Liver (tissue), 9 donors: ENCODE measurements around the gene SCUBE1. TPM values are rescaled to one million over a fixed set of nuclear protein-coding genes. Genes with fewer than 3 reads are reported as not detected.
A peak's percentile ranks its signal among the peaks of the same experiment; 100 is the strongest.

Experiments used
- DNase-seq: peaks from one replicate; pipeline ENCODE4 v3.0.0-alpha.2; 2017; ENCODE audit warnings: low spot score
- H3K27ac ChIP-seq, 2 donors: one replicate each; pipeline ENCODE4 v1.7.0; 2013; ENCODE audit warnings: inconsistent platforms in 2 of 2, low read length in 2 of 2, control low read depth in 1 of 2, low read depth in 1 of 2, mild to moderate bottlenecking in 1 of 2
- H3K27me3 ChIP-seq, 4 donors: one replicate each; pipeline versions ENCODE4 v1.6.1 to v1.7.0; 2013; ENCODE audit warnings: low read length in 3 of 4, inconsistent platforms in 1 of 4, mild to moderate bottlenecking in 1 of 4, moderate library complexity in 1 of 4; ENCODE audit not compliant: control insufficient read depth in 4 of 4, insufficient read depth in 4 of 4
- H3K36me3 ChIP-seq, 4 donors: one replicate each; pipeline versions ENCODE4 v1.6.1 to v1.7.0; 2013; ENCODE audit warnings: low read length in 3 of 4, mild to moderate bottlenecking in 3 of 4, low read depth in 1 of 4, moderate library complexity in 1 of 4; ENCODE audit not compliant: control insufficient read depth in 4 of 4, insufficient read depth in 3 of 4
- H3K4me1 ChIP-seq, 4 donors: one replicate each; pipeline versions ENCODE4 v1.6.1 to v1.7.0; 2013; ENCODE audit warnings: low read length in 3 of 4, mild to moderate bottlenecking in 3 of 4, moderate library complexity in 1 of 4; ENCODE audit not compliant: control insufficient read depth in 4 of 4, insufficient read depth in 4 of 4
- H3K4me3 ChIP-seq, 3 donors: one replicate each; pipeline versions ENCODE4 v1.6.1 to v1.7.0; 2013; ENCODE audit warnings: low read length in 3 of 3, control low read depth in 1 of 3, low read depth in 1 of 3, mild to moderate bottlenecking in 1 of 3
- H3K9ac ChIP-seq, 2 donors: one replicate each; pipeline ENCODE4 v1.7.0; 2013; ENCODE audit warnings: low read length in 2 of 2, mild to moderate bottlenecking in 2 of 2, moderate library complexity in 2 of 2, control low read depth in 1 of 2, low read depth in 1 of 2
- H3K9me3 ChIP-seq, 4 donors: one replicate each; pipeline versions ENCODE4 v1.6.1 to v1.7.0; 2013; ENCODE audit warnings: low read length in 3 of 4; ENCODE audit not compliant: control insufficient read depth in 4 of 4
- EGR1 ChIP-seq, 2 donors: IDR thresholded peaks; 2 replicates each; pipeline ENCODE4 v1.6.1; 2016 to 2018; ENCODE audit warnings: antibody characterized with exemption in 2 of 2, low read depth in 2 of 2
- FOXA1 ChIP-seq: IDR thresholded peaks from 2 replicates; pipeline ENCODE4 v1.6.1; 2016; ENCODE audit warnings: antibody characterized with exemption
- FOXA2 ChIP-seq: IDR thresholded peaks from 2 replicates; pipeline ENCODE4 v1.6.1; 2016; ENCODE audit warnings: antibody characterized with exemption
- GABPA ChIP-seq, 2 donors: IDR thresholded peaks in 1 of 2; conservative IDR thresholded peaks in 1 of 2; 2 replicates each; pipeline ENCODE4 v1.6.1; 2016; ENCODE audit warnings: antibody characterized with exemption in 2 of 2, mild to moderate bottlenecking in 1 of 2, moderate library complexity in 1 of 2
- HNF4A ChIP-seq, 2 donors: conservative IDR thresholded peaks; 2 replicates each; pipeline ENCODE4 v1.6.1; 2016; ENCODE audit warnings: antibody characterized with exemption in 2 of 2, mild to moderate bottlenecking in 2 of 2
- JUND ChIP-seq, 2 donors: IDR thresholded peaks; 2 replicates each; pipeline ENCODE4 v1.6.1; 2016; ENCODE audit warnings: antibody characterized with exemption in 2 of 2
- NR2F2 ChIP-seq: IDR thresholded peaks from 2 replicates; pipeline ENCODE4 v1.6.1; 2016; ENCODE audit warnings: antibody characterized with exemption
- RAD21 ChIP-seq, 2 donors: IDR thresholded peaks; 2 replicates each; pipeline ENCODE4 v1.6.1; 2016; ENCODE audit warnings: antibody characterized with exemption in 2 of 2, mild to moderate bottlenecking in 2 of 2
- RXRA ChIP-seq, 2 donors: IDR thresholded peaks; 2 replicates each; pipeline ENCODE4 v1.6.1; 2017 to 2018; ENCODE audit warnings: antibody characterized with exemption in 2 of 2, mild to moderate bottlenecking in 1 of 2
- SP1 ChIP-seq: IDR thresholded peaks from 2 replicates; pipeline ENCODE4 v1.6.1; 2018; ENCODE audit warnings: antibody characterized with exemption, mild to moderate bottlenecking
- TAF1 ChIP-seq: conservative IDR thresholded peaks from 2 replicates; pipeline ENCODE4 v1.6.1; 2016; ENCODE audit warnings: antibody characterized with exemption, mild to moderate bottlenecking
- WGBS: extraction: QIAGEN DNeasy Blood & Tissue Kit; methylation state at CpG from one replicate; pipeline ENCODE4 v1.1.7; 2013; 5-methylcytosine and 5-hydroxymethylcytosine counted together
- polyA plus RNA-seq, 2 donors: library from polyadenylated mRNA; stranded (reverse) in 1 of 2; unstranded in 1 of 2; fragments of 200-250 nt in 1 of 2; fragments of >200 nt in 1 of 2; fragmentation: Nextera tagmentation in 1 of 2; extraction: Ambion mirVana in 1 of 2; gene quantifications; one replicate each; pipeline versions ENCODE4 v1.2.1 to v1.2.3, GENCODE V29; 2013 to 2015
- total RNA-seq, 2 donors: library from RNA; depleted of rRNA; stranded (reverse); fragments of >200 nt; gene quantifications; one replicate each; pipeline ENCODE4 v1.2.3, GENCODE V29; 2014
- TF ChIP-seq, protein P1 (sequence below): IDR thresholded peaks from 2 replicates; pipeline ENCODE4 v1.6.1; 2016; ENCODE audit warnings: antibody characterized with exemption
- TF ChIP-seq, protein P2 (sequence below): IDR thresholded peaks from 2 replicates; pipeline ENCODE4 v1.6.1; 2016; ENCODE audit warnings: antibody characterized with exemption
- TF ChIP-seq, protein P3 (sequence below): IDR thresholded peaks from 2 replicates; pipeline ENCODE4 v1.6.1; 2016; ENCODE audit warnings: antibody characterized with exemption, mild to moderate bottlenecking
- TF ChIP-seq, protein P4 (sequence below): IDR thresholded peaks from 2 replicates; pipeline ENCODE4 v1.6.1; 2016; ENCODE audit warnings: antibody characterized with exemption
- TF ChIP-seq, protein P5 (sequence below): fragments of 150-350 bp; IDR thresholded peaks from 2 replicates; pipeline ENCODE4 v1.5.1; 2017; ENCODE audit warnings: improper control_type of control experiment, low read depth, low read length; ENCODE audit not compliant: missing input control
- donor health status: healthy.
- donor health status: healthy.
- donor health status: healthy.
- donor health status: healthy.
- donor health status: healthy.

The SCUBE1 gene
- total and polyA plus RNA-seq, 4 donors, result 0.07 to 0.46 (median 0.08) TPM; not detected in 1

DNA sequence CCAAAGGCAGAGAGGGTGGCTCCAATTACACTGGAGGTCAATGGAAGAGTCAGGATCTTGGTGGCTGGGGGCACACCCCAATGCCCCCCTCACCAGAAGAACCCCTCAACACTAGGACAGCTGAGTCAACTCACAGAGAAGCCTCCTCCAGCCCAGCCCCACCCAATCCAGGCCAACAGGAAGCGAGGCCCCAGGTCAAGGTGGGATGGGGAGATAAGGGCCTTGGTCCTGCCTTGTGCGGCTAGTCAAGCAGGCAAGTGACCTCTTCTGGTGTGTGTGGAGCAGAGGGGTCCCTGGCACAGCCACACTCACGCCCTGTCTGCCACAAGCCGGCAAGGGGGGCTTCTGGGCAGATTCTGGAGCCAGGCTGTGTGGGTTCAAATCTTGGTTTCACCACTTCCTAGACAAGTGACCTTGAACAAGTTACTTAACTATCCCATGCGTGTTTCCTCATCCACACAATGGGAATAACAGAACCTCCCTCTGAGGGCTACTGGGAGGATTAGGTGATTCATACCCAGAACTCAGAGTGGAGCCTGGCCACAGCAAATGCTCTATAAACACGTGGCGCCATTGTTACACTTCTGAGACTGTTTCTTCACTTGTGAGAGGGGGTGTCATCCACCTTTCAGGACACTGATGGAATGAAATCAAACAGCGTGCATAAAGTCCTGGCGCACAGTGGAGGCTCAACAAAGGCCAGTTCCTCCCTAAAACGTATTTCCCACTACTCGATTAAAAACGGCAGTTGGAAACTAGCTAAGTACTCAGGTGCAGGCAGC is 159.5 kb downstream of the SCUBE1 start:
- no peak overlapping the region for H3K9ac ChIP-seq
- no peak for TF ChIP-seq FOXA2
- TF ChIP-seq, protein P1, sequence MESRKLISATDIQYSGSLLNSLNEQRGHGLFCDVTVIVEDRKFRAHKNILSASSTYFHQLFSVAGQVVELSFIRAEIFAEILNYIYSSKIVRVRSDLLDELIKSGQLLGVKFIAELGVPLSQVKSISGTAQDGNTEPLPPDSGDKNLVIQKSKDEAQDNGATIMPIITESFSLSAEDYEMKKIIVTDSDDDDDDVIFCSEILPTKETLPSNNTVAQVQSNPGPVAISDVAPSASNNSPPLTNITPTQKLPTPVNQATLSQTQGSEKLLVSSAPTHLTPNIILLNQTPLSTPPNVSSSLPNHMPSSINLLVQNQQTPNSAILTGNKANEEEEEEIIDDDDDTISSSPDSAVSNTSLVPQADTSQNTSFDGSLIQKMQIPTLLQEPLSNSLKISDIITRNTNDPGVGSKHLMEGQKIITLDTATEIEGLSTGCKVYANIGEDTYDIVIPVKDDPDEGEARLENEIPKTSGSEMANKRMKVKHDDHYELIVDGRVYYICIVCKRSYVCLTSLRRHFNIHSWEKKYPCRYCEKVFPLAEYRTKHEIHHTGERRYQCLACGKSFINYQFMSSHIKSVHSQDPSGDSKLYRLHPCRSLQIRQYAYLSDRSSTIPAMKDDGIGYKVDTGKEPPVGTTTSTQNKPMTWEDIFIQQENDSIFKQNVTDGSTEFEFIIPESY, result no peak
- TF ChIP-seq, protein P2, sequence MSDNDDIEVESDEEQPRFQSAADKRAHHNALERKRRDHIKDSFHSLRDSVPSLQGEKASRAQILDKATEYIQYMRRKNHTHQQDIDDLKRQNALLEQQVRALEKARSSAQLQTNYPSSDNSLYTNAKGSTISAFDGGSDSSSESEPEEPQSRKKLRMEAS, result no peak
- no peak for TF ChIP-seq EGR1 (IDR thresholded peaks at IDR 0.05; ENCODE audit: low read depth in 2 of 2)
- no peak for TF ChIP-seq RAD21 (IDR thresholded peaks at IDR 0.05)
- TF ChIP-seq, protein P3, sequence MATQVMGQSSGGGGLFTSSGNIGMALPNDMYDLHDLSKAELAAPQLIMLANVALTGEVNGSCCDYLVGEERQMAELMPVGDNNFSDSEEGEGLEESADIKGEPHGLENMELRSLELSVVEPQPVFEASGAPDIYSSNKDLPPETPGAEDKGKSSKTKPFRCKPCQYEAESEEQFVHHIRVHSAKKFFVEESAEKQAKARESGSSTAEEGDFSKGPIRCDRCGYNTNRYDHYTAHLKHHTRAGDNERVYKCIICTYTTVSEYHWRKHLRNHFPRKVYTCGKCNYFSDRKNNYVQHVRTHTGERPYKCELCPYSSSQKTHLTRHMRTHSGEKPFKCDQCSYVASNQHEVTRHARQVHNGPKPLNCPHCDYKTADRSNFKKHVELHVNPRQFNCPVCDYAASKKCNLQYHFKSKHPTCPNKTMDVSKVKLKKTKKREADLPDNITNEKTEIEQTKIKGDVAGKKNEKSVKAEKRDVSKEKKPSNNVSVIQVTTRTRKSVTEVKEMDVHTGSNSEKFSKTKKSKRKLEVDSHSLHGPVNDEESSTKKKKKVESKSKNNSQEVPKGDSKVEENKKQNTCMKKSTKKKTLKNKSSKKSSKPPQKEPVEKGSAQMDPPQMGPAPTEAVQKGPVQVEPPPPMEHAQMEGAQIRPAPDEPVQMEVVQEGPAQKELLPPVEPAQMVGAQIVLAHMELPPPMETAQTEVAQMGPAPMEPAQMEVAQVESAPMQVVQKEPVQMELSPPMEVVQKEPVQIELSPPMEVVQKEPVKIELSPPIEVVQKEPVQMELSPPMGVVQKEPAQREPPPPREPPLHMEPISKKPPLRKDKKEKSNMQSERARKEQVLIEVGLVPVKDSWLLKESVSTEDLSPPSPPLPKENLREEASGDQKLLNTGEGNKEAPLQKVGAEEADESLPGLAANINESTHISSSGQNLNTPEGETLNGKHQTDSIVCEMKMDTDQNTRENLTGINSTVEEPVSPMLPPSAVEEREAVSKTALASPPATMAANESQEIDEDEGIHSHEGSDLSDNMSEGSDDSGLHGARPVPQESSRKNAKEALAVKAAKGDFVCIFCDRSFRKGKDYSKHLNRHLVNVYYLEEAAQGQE, result no peak
- no peak for TF ChIP-seq RXRA (IDR thresholded peaks at IDR 0.05)
- TF ChIP-seq, protein P4, sequence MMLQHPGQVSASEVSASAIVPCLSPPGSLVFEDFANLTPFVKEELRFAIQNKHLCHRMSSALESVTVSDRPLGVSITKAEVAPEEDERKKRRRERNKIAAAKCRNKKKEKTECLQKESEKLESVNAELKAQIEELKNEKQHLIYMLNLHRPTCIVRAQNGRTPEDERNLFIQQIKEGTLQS, result no peak
- no peak for TF ChIP-seq HNF4A (conservative IDR thresholded peaks at IDR 0.05)
- TF ChIP-seq TAF1, result no peak
- no peak for TF ChIP-seq GABPA (IDR thresholded peaks at IDR 0.05 in 1 of 2, conservative IDR thresholded peaks at IDR 0.05 in 1 of 2)
- no peak for TF ChIP-seq JUND (IDR thresholded peaks at IDR 0.05)
- no peak for TF ChIP-seq FOXA1
- TF ChIP-seq, protein P5, sequence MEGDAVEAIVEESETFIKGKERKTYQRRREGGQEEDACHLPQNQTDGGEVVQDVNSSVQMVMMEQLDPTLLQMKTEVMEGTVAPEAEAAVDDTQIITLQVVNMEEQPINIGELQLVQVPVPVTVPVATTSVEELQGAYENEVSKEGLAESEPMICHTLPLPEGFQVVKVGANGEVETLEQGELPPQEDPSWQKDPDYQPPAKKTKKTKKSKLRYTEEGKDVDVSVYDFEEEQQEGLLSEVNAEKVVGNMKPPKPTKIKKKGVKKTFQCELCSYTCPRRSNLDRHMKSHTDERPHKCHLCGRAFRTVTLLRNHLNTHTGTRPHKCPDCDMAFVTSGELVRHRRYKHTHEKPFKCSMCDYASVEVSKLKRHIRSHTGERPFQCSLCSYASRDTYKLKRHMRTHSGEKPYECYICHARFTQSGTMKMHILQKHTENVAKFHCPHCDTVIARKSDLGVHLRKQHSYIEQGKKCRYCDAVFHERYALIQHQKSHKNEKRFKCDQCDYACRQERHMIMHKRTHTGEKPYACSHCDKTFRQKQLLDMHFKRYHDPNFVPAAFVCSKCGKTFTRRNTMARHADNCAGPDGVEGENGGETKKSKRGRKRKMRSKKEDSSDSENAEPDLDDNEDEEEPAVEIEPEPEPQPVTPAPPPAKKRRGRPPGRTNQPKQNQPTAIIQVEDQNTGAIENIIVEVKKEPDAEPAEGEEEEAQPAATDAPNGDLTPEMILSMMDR, result no peak
- no peak for TF ChIP-seq NR2F2
- TF ChIP-seq SP1, result no peak
- H3K27me3 ChIP-seq, result no peaks in the 10 kb centered on the region
- no peaks in the 10 kb centered on the region for H3K9me3 ChIP-seq
- peak; percentile 87 for DNase-seq
- H3K4me3 ChIP-seq, result no peak overlapping the region
- H3K27ac ChIP-seq, result no peak overlapping the region
- peaks cover 5 to 17% (median 11%) of the 10 kb centered on the region in 4 donors for H3K4me1 ChIP-seq
- WGBS, result 87% methylated on average over 12 of the region's 12 CpGs
- peaks cover 3 to 13% (median 8%) of the 10 kb centered on the region in 4 donors for H3K36me3 ChIP-seq
